ENCODE measurements around the gene ARHGDIB.

DNA sequence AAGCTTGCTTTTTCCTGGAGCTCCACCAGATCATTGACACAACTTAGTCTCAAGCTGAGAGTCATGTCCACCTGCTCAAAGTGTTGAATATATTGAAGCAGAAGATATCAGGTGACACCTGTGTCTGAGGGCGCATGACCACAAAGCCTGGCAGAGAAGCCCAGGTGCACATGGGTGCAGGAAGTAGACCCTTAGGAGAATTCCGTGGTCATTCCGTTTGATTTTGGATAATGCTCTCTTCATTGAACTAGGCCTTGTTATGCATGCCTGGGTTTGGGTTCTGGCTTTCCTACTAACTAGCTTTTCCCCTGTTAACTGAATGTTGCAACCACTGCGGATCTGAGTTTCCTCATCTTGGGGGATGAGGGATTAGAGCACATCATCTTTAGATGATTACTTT, 7.1 kb downstream of the ARHGDIB start:
- no peak for TF ChIP-seq ELK1 (IDR thresholded peaks at IDR 0.05; ENCODE audit: borderline replicate concordance, low read depth, low read length)
- no peak for TF ChIP-seq CTCF (conservative IDR thresholded peaks at IDR 0.05; ENCODE audit: low read depth, low read length)
- no peak for TF ChIP-seq CHD1 (IDR thresholded peaks at IDR 0.05; ENCODE audit: low read depth, low read length)
- no peak for TF ChIP-seq POLR2A (IDR thresholded peaks at IDR 0.05; ENCODE audit: low read depth, low read length)
- no peak for TF ChIP-seq MXI1 (IDR thresholded peaks at IDR 0.05; ENCODE audit: borderline replicate concordance, low read depth, low read length)
- no peak for TF ChIP-seq SMC3 (IDR thresholded peaks at IDR 0.05; ENCODE audit: low read depth, low read length)
- TF ChIP-seq RCOR1 (IDR thresholded peaks at IDR 0.05; ENCODE audit: insufficient replicate concordance, low read length) = no peak
- no peak for TF ChIP-seq MAFK (IDR thresholded peaks at IDR 0.05; ENCODE audit: low read depth, low read length)
- TF ChIP-seq CEBPB (IDR thresholded peaks at IDR 0.05; ENCODE audit: low read depth, low read length) = no peak
- TF ChIP-seq FOS (IDR thresholded peaks at IDR 0.05; ENCODE audit: low read depth, low read length) = no peak
- TF ChIP-seq, protein P1, sequence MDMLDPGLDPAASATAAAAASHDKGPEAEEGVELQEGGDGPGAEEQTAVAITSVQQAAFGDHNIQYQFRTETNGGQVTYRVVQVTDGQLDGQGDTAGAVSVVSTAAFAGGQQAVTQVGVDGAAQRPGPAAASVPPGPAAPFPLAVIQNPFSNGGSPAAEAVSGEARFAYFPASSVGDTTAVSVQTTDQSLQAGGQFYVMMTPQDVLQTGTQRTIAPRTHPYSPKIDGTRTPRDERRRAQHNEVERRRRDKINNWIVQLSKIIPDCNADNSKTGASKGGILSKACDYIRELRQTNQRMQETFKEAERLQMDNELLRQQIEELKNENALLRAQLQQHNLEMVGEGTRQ (IDR thresholded peaks at IDR 0.05; ENCODE audit: low read depth, low read length) = no peak
